ENCODE results near the gene TCF7L2.

- TF ChIP-seq CTCF (IDR thresholded peaks at IDR 0.05; ENCODE audit: low read depth, low read length, poor library complexity, severe bottlenecking) = no peak
- TF ChIP-seq EZH2phosphoT487 (IDR thresholded peaks at IDR 0.05; ENCODE audit: borderline replicate concordance, low read length) = no peak
Measured at GRCh38 chr10:113111260-113111659, 161.2 kb downstream of the TCF7L2 start.

Measured in DOHH2 (cell line).